NK-92 (cell line): Measurements from ENCODE around the gene MYO1B.

Source experiments
- DNase-seq: peaks from one replicate; lab custom pipeline; 2025; ENCODE audit not compliant: unreplicated experiment; lab: John Stamatoyannopoulos, UW

Gene MYO1B

DNA sequence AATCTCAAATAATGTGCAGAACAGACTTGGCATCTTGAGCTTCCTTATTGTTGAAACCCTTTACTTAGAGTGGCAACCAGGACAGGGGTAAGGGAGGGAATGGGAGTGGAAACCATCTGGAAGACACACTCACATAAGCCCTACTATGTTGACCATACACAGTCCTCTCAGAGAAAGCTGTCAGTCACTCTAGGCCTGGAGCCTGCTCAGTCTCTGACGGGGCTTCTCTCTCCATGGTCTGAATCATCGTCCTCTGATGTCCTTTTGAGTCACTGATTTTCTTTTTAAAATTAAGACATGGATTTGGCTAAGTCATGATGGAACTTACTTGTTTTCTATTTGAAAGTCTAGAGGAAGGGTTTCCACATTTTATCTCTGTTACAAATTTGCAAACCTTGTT, 74.0 kb downstream of the MYO1B start:
- DNase-seq, result no peak

DNA sequence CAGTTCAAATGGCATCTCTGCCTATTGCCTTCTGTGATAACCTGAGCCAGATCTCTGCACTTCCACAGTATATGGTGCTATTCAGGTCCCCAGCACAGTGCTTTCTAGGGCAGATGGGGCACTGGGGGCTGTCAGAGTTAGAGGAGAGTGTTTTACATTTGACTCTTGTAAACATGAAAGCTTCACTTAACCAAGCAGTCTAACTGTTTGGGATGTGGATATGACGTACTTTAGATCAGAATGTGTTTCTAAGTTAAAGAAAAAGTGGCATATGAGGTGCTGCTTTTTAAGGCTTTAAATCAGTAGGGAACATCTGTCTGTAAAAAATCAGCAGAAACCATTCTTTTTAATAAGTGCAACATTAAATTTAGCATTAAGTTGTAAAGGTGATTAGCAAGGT, 75.7 kb downstream of the MYO1B start:
- DNase-seq, result no peak

DNA sequence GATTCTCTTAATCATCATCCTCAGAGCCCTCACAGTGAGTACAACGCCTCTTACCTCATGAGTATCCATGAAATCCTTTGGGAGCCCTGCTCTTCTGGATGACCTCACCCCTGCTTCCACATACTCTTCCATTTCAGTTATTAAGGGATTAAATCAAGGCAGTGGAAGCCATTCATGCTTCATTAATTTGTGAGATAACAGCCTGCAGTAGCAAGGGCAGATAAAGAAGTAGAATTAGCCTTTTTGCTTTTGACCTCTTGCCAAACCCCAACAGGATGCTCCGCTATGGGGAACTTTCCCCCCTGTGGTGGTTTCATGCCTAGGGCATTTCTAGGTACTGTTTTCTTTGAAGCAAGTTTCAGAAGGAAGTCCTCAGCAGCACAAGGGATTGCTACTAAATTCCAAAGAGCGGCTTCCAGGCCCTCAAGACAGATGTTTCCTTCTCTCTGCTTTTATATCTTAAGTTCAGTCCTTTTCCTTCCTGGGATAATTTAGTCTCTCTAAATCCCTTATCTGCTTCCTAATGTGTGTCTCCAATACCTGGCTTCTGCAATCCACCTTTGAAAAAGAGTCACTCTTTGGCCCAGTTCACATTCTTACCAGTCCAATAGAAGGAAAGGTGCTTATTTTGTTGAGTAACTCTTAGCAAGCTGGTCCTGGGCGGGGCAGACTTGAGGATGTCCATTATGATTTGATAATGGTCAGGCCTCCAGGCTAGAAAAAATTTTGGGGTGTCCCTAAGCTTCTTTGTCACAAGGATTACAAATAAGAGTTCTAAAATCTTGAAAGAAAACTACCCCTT, 76.9 kb downstream of the MYO1B start:
- no peak for DNase-seq

DNA sequence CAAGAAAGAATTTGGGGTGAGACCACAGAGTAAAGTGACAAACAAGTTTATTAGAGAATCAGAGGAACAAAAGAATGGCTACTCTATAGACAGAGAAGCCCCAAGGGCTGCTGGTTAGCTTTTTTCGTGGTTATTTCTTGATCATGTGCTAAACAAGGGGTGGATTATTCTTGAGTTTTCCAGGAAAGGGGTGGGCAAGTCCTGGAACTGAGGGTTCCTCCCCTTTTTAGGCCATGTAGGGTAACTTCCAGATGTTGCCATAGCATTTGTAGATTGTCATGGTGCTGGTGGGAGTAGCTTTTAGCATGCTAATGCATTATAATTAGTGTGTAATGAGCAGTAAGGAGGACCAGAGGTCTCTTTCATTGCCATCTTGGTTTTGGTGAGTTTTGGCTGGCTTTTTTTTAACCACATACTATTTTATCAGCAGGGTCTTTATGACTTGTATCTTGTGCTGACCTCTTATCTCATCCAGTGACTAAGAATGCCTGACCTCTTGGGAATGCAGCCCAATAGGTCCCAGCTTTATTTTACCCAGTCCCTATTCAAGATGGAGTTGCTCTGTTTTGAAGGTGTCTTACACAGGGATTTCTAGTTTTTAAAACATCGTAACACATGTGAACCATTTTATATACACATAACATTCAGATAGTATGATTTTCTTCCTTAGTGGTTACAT, 77.8 kb downstream of the MYO1B start:
- no peak for DNase-seq

DNA sequence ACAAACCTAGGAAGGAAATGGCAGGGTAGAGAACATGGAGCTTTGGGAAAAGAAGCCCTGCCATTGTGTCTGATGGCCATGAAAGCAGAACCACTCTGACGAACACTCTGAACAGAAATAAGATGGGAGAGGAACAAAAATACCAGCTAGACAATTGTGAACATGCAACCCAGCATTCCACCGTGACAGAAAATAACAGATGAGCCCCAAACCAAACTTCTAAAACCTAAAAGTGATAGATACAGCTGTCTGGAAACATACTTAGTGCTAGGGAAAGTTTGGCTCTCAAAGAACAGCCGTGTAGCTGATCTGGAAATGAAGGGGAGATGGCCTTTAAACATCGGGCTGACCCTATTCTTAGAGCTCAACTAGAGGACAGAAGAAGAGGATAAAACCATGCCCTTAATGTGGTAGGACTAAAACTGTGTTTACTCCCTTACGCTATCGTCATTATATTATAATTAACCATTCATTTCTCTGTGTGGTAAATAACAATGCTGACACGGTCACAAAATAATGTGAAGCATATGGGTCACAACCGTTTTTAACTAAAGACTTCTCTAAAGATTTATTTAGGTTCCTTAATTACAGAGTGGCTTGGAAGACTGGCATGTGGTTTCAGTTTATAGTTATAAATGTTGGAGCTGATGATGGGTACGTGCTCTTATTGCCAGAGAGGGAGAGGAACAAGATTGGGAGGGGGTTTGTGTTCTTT, 80.6 kb downstream of the MYO1B start:
- DNase-seq, result no peak

DNA sequence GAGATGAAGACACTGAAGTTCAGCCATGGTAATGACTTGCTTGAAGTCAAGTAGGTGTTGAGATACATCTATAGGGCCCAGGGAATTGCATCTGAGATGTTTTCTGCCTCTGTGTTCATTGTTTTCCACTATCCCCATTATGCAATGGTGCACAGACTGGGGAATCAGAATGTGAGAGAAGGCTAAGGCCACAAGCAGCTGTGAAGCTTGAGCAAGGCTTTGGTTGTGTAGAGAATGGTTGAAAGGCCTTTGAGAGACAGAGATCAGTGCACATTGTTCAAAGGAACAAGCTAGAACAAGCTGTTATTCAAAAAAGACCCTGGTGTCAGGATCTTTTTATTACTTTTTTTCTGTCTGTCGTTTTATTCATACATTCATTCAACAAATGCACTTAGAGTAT, 82.3 kb downstream of the MYO1B start:
- no peak for DNase-seq

DNA sequence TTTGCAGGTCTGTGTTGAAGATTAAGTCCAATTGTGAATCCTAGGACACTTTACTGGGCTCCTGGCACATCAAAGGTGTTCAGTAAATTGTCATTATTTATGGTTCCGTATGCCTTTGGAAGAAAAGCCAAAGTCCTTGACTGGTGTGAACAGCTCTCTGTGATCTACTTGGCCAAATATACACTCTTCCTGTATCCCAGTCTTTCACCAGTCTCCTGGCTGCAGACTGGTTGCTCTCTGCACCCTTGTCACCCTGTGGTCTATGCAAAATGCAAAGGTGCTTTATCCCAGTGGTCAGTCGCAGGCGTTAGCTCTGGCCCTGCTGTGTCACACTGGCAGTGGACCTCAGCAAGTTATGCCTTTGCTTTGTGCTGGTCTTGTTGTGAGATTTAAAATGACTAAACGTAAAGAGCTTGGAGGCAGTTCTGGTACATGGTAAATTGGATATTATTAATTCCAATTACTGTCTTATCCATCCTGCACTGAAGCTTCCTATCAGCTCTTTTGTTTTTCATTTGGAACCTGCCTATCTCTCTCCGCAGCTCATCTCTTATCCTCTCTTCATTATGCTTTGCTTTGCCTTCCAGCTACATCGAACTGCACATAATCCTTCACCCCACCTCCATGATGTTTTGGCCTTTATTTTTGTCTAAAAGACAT, 83.1 kb downstream of the MYO1B start:
- no peak for DNase-seq

DNA sequence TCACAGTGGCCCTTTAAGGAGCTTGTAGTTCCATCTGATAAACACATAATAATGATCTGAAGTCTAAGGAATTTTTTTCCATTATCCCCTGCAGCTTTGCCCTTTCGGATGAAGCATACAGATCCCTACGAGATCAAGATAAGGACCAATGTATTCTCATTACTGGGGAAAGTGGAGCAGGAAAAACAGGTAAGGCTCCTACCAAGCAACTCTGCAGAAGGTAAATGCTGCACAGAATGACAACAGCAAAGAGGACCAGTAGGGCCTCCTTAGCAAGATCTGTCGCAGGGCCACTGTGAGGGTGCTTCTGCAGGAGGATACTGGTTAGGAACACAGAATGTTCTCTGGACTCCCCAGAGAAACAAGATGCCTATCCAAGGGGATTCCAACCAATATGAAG, 84.6 kb downstream of the MYO1B start:
- DNase-seq, result no peak

DNA sequence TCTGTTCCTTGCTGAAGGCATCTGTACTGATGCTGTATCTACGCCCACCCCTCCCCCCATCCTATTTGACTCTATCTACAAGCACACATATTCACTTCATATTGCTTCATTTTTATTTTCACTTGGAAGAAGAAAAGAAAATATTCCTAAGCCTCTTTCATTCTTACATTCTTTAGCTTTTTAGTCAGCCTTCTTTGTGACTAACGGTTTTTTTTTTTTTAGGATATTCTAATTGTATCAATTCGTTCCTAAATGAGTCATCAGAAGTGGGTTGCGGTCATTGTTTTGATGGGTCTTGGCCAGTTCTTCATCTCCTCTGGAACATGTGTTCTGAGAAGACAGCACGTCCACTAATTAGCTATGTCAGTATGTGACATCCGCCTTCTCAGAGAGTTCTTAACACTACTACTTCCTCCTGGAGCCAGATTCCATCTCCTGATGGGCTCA, 88.7 kb downstream of the MYO1B start:
- no peak for DNase-seq

DNA sequence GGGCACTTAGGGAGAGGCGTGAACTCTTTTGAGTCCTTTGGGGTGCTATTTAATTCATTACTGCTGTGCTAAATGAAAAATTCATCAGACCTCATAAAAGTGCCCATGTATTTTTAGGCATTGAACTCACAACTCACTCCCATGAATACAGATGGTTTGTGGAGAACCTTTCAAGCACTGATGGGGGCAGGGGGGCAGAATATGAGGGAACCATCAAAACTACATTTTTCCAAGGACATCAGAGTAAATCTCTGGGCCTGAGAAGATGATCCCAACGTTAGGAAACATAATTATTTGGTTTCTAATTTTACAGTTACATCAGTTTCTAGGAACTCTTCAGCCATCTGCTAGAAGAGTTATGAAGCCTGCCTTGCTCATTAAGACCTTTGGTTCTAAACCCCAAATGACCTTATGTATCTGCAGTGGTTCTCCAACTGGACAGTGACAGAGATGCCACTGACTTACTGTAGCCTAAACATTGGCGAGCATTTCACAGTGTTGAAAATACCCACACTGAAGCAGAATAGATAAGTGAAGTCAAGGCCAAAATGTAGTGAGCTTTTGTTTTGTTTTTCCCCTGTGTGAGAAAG, 90.8 kb downstream of the MYO1B start:
- no peak for DNase-seq

DNA sequence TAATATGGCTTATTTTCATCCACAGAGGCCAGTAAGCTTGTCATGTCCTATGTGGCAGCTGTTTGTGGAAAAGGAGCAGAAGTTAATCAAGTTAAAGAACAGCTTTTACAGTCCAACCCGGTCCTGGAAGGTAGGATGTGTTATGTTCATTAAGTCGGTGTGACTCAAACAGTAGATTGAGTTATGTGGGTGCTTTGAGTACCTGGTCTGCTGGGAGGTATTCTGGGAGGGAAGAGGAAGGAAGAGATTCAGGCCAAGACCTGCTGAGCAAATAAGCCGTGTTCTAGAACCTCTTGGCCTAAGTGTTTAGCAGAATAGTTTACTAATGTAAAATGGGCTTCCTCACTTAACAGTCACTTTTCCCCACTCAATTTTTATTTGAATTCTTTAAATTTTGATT, 96.2 kb downstream of the MYO1B start:
- DNase-seq, result no peak

DNA sequence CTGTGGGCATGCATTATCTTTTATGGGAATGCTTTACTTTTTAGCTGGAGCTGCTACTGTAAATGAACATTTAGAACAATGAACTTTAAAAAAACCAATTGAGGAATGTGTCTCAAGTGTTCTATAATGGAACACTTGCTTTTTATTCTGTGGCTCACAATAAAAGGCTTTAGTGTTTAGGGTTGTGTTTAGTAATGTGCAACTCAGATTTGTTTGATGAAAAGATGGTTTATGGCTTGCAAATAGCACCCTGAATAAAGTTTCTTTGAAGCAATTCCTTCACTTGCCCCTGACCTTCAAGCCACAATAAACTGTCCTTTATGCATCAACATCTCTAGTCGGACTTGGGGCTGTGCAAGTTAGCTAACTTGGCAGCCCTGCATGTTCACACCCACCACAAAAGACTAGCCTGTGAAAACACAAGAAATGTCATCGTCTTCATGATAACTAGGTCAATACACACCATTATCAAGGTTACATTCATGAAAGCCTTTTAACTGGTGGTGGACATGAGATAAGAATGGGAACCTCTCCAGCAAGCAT, 98.7 kb downstream of the MYO1B start:
- no peak for DNase-seq

DNA sequence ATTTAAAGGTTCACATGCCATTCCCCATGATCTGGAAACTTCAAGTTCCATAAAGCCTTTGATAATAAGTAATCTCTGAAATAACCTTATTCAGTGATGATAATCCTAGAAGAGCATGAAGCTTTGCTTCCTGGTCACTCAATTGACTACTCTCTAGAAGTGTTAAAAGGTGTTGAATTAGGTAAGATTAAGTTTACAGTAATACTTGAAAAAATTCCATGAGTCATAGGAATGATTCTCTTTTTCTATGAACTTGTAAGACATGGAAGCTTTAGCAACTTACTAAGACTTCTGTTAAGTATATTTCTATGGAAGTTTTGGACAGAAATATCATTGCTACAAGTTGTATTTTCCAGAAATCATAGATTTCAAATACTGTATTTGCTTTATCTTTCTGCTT, 100.6 kb downstream of the MYO1B start:
- DNase-seq, result no peak

DNA sequence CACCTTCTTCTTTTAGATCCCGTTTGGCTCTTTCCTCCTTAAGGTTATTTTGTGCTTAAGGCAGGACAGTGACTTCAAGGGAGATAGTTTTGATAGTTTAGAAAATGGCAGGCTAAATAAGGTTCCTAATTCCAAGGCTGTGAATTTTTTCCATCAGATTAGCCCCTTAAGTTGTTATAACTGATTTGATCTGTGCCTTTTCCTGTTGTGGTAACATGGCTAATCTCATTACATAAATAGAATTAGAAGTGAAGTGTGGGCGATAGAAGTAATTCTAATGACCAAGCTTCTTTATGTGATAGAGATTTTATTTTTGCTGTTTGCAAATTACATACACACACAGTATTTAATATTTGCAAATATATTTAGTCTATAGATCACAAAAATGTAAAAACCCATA, 102.0 kb downstream of the MYO1B start:
- no peak for DNase-seq

DNA sequence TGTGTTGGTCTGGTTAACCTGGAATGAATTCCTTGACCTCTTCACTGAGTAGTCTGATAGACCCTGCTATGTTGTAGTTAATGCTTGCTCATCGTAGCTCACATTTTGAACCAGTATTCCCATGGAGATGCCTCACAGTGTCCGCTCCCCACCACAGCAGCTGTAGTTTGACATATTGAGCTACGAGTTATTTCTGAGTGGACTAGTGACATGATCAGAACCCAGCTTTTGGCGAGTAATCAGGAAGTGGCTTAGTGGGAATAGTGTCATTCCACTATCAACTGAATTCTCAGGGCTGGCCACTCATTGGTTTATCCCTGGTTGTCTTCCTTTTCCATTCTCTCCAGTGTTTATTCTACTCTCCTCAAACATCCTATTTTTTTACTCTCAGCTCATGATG, 102.7 kb downstream of the MYO1B start:
- no peak for DNase-seq

DNA sequence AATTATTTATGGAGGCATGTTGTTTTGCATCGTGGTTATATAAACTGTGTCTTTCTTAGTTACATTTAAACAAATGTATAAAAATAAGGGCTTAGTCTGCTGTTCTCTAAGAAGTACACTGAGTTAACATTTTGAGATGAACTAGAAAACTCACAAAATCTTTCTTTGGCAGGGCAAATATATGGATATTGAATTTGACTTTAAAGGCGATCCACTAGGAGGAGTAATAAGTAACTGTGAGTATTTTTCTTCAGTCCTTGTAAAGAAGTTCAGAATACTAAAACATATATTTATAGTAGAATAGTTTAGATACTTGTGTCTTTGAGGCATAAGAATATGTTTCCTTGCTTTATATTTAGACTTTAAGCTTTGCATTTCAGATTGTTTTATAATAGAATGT, 104.8 kb downstream of the MYO1B start:
- no peak for DNase-seq

DNA sequence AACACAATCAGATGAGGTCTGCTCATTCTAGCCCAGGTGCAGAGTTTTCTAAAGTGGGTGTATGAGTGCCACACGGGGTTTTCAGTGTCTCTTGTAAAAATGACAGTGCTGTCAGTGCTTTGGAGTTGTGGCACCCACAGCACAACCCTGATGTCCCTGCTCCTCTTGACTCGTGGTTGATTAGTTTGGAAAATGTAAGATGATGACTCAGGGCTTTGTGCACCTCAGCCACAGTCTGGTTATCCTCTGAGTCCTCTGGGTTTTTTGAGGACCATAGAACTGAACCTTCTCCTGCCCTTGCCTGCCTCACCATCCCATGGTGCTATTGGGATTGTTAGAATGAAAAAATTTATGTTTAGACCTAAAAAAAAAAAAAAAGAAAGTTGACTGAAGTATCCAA, 105.6 kb downstream of the MYO1B start:
- DNase-seq, result no peak

DNA sequence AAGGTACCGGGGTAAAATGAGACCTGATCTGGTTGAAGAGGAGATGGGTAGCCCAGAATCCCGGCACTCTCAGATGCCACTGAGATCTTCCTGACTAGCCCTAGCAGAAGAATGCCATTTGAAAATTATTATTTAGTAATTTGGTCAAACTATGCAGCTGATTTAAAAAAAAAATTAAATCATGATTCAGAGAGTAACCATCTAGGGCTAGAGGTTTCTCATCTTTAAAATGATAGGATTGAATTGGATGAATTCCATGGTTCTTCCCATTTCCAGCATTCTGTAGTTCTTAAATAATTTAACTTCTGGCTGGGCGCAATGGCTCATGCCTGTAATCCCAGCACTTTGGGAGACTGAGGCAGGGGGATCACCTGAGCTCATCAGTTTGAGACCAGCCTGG, 106.1 kb downstream of the MYO1B start:
- DNase-seq, result no peak

DNA sequence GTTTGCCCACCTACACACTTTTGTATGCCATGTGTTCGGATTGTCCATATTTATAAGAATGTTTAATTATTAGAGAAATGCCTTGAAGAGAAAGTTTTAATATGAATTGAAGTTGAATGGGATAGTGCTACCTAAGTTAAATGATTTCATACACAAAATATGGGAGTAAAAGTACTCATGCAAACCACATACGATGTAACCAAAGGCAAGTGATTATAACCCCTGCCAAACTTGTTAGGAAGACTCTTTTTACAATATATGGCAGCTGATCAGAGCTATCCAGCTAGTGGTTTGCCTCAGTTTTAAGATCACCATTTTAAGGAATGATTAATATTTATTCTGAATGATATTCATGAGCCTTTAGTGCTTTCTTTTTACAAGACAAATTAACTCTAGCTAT, 106.7 kb downstream of the MYO1B start:
- DNase-seq, result no peak

DNA sequence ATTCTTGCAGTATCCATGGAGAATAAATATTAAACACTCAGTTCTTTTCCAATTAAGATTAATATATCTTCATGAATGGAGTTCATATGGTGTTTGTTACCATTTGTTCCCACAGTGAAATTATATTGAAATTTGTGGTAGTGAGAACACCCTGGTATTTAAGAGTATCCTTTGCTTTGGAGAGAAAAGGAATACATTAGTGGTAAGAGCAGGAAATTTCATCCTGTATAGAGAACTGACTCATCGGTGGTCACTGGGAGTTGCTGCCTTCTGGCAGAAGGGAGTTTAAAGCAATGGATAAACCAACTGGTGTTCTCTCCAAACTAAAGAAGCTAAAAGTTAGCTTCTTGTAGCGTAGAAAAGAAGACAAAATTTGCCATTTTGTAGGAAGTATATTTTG, 107.3 kb downstream of the MYO1B start:
- DNase-seq, result no peak

DNA sequence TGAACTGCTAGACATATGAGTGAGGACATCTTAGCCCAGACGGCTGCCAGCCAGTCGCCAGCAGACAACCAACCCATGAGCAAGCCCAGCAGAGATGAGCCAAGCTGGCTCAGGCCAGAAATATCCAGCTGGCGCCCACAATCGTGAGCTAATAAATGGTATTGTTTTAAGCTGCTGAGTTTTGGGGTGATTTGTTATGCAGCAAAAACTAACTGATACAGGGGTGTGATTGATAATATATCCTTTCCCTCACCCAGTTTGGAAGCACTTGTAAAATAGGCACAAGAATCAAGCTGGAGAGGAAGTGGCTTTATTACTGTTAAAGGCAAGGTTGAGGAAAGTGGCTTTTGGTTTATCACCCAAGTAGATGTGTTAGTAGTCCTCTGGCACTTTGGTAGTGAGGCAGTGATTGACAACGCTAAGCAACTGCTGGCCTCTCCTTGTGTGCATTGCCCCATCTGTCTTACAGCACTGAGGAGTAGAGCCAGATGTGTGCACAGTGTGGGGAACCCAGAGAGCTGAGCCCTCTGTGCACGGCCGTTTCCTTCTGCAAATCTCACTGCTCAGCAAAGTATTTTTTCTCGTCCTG, 110.1 kb downstream of the MYO1B start:
- DNase-seq, result no peak
